Gastrocnemius medialis (tissue), 4 donors: ENCODE results near the gene SYCP2. TPM values are rescaled to one million over a fixed set of nuclear protein-coding genes. Genes with fewer than 3 reads are reported as not detected.

Source experiments
- ATAC-seq, 2 donors: fragments of 150-250 bp; one replicate each; pipeline ENCODE4 v1.9.1; 2016
- DNase-seq, 2 donors: peaks; one replicate each; pipeline ENCODE4 v3.0.0-alpha.2; 2019
- H3K27ac ChIP-seq, 4 donors: fragments of 200-600 bp; sonication (generic); 1 replicate in 1 of 4; 2 replicates in 3 of 4; pipeline ENCODE4 v1.5.1; 2016 to 2018; ENCODE audit warnings: mild to moderate bottlenecking in 2 of 4, moderate library complexity in 1 of 4
- H3K27me3 ChIP-seq, 3 donors: fragments of 200-600 bp; sonication (generic) in 2 of 3; 1 replicate in 1 of 3; 2 replicates in 2 of 3; pipeline versions ENCODE4 v1.5.1 to v1.6.0; 2016 to 2019; ENCODE audit warnings: mild to moderate bottlenecking in 1 of 3, moderate library complexity in 1 of 3
- H3K36me3 ChIP-seq, 2 donors: fragments of 200-600 bp; sonication (generic) in 1 of 2; one replicate each; pipeline ENCODE4 v1.5.1; 2017 to 2018
- H3K4me1 ChIP-seq, 2 donors: fragments of 200-600 bp; sonication (generic) in 1 of 2; one replicate each; pipeline ENCODE4 v1.5.1; 2016 to 2017; ENCODE audit warnings: mild to moderate bottlenecking in 2 of 2
- H3K4me3 ChIP-seq, 4 donors: fragments of 200-600 bp; sonication (generic) in 3 of 4; 1 replicate in 1 of 4; 2 replicates in 3 of 4; pipeline ENCODE4 v1.5.1; 2016 to 2019; ENCODE audit warnings: mild to moderate bottlenecking in 2 of 4
- H3K9me3 ChIP-seq, 3 donors: fragments of 200-600 bp; sonication (generic) in 2 of 3; 1 replicate in 1 of 3; 2 replicates in 2 of 3; pipeline ENCODE4 v1.5.1; 2016 to 2019
- POLR2A ChIP-seq, 2 donors: fragments of 450-650 bp; IDR thresholded peaks; one replicate each; pipeline ENCODE4 v1.6.1; 2017; ENCODE audit warnings: antibody characterized with exemption in 2 of 2, mild to moderate bottlenecking in 2 of 2, moderate library complexity in 2 of 2
- in situ Hi-C, 4 donors: fragments of 200-750 bp; cut with MboI; loops; one replicate each; pipeline versions ENCODE4 v1.15.0 to v1.8.0; 2017; ENCODE audit warnings: low sequenced_read_pairs in 4 of 4
- intact Hi-C: fragments of 100-400 bp; cut with DNase I; formaldehyde crosslinking; loops from one replicate; pipeline ENCODE4 v1.15.1; 2023; ENCODE audit warnings: low total_unique reads
- total RNA-seq, 4 donors: library from RNA; depleted of rRNA; stranded (reverse); fragments of >200 nt; gene quantifications; one replicate each; pipeline versions ENCODE4 v1.1.0 to v1.2.3, GENCODE V29; 2016
- TF ChIP-seq, protein P1 (sequence below), 5 experiments: fragments of 450-650 bp in 3 of 5; fragments of 200-600 bp in 2 of 5; sonication (generic) in 2 of 5; IDR thresholded peaks in 4 of 5; conservative IDR thresholded peaks in 1 of 5; 1 replicate in 4 of 5; 2 replicates in 1 of 5; pipeline ENCODE4 v1.5.1; 2016 to 2019; ENCODE audit warnings: antibody characterized with exemption in 5 of 5, mild to moderate bottlenecking in 3 of 5, moderate library complexity in 3 of 5

Gene SYCP2
- total RNA-seq, 4 donors from 2014 or later: 0.10 to 0.78 (median 0.39) TPM

DNA sequence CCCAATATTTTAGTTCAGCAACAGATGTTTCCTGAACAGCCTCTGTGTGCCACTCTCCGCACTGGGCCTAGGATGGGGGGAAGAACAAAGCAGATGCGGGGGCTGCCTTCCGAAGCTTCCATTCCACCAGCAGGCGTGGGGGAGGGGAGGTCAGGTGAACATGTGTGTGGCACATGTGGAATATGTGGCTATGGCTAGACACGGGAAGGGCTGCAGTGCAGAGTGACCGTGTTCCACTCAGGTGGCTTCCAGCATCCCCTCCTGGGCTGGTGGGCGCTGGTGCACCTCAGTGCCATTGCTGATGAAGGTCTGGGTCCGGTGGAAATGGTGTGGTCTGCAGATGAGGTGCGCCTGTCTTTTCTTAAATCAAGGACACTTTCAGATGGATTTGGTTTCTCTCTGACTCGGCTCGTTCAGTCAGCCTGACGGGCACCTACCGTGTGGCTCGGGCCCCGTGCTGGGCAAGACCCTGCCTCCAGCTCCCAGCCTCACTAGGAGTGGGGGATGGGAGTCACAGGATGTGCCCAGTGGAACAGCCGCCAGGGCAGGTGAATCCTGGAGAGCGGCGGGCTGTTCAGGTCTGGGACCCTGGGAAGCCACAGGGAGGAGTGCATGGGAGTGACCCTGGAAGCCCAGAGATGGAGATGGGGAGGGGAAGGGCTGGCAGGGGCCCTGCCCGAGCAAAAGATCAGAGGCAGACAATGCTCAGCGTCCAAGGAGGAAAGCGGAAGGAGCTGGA is 111.0 kb downstream of the SYCP2 start:
- in situ Hi-C loops: no loop called here
- no peak overlapping the region for H3K27ac ChIP-seq
- no peaks in the 10 kb centered on the region for H3K9me3 ChIP-seq
- intact Hi-C loops: no loop called here
- no peak for TF ChIP-seq POLR2A (IDR thresholded peaks at IDR 0.05)
- TF ChIP-seq, protein P1, sequence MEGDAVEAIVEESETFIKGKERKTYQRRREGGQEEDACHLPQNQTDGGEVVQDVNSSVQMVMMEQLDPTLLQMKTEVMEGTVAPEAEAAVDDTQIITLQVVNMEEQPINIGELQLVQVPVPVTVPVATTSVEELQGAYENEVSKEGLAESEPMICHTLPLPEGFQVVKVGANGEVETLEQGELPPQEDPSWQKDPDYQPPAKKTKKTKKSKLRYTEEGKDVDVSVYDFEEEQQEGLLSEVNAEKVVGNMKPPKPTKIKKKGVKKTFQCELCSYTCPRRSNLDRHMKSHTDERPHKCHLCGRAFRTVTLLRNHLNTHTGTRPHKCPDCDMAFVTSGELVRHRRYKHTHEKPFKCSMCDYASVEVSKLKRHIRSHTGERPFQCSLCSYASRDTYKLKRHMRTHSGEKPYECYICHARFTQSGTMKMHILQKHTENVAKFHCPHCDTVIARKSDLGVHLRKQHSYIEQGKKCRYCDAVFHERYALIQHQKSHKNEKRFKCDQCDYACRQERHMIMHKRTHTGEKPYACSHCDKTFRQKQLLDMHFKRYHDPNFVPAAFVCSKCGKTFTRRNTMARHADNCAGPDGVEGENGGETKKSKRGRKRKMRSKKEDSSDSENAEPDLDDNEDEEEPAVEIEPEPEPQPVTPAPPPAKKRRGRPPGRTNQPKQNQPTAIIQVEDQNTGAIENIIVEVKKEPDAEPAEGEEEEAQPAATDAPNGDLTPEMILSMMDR (IDR thresholded peaks at IDR 0.05 in 4 of 5, conservative IDR thresholded peaks at IDR 0.05 in 1 of 5): no peak
- H3K4me3 ChIP-seq: no peak overlapping the region
- H3K27me3 ChIP-seq: no peaks in the 10 kb centered on the region
- no peak for ATAC-seq
- H3K4me1 ChIP-seq: no peaks in the 10 kb centered on the region
- no peak for DNase-seq
- no peaks in the 10 kb centered on the region for H3K36me3 ChIP-seq

DNA sequence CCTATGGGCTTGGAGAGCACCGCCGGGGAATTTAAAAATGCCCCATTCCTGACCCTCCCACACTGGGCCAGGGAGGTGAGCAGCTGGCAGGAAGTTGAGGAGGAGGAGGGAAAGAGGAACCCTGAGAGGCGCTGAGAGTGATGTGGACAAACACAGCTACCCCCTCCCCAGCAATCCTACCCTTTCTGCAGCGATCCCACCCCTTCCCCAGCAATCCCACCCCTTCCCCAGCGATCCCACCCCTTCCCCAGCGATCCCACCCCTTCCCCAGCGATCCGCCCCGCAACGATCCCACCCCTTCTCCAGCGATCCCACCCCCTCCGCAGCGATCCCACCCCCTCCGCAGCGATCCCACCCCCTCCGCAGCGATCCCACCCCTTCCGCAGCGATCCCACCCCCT is 111.6 kb downstream of the SYCP2 start:
- intact Hi-C loops: no loop called here
- TF ChIP-seq, protein P1 (IDR thresholded peaks at IDR 0.05 in 4 of 5, conservative IDR thresholded peaks at IDR 0.05 in 1 of 5): no peak
- TF ChIP-seq POLR2A (IDR thresholded peaks at IDR 0.05): no peak
- Histone ChIP-seq H3K9me3 (no peaks in the 10 kb centered on the region), H3K27ac (no peak overlapping the region), H3K4me3 (no peak overlapping the region), H3K36me3 (no peaks in the 10 kb centered on the region), H3K4me1 (no peaks in the 10 kb centered on the region), H3K27me3 (no peaks in the 10 kb centered on the region)
- no peak for ATAC-seq
- DNase-seq: no peak
- in situ Hi-C loops: no loop called here

DNA sequence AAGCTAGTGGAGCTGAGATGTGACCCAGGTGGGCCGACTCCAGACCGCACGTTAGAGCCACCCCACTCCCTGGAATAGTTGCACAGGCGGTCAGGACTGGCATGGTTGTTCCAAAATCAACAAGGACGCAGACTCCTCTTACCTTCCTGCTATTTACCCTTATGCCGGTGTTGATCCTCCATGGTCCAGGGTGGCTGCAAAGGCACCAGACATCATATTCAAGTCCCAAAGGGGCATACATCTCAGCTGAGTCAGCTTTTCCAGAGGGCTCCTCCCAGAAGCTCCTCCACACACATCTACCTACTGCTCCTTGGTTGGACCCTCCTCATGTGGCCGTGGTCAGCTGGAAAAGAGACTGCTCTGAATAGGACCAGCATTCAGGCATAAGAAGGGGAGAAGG is 112.2 kb downstream of the SYCP2 start:
- Histone ChIP-seq H3K4me3 (no peak overlapping the region), H3K4me1 (no peaks in the 10 kb centered on the region), H3K36me3 (no peaks in the 10 kb centered on the region), H3K27me3 (no peaks in the 10 kb centered on the region), H3K27ac (no peak overlapping the region), H3K9me3 (no peaks in the 10 kb centered on the region)
- ATAC-seq: no peak
- TF ChIP-seq, protein P1 (IDR thresholded peaks at IDR 0.05 in 4 of 5, conservative IDR thresholded peaks at IDR 0.05 in 1 of 5): no peak
- TF ChIP-seq POLR2A (IDR thresholded peaks at IDR 0.05): no peak
- in situ Hi-C loops (no loop called here), intact Hi-C loops (no loop called here)
- DNase-seq: no peak

DNA sequence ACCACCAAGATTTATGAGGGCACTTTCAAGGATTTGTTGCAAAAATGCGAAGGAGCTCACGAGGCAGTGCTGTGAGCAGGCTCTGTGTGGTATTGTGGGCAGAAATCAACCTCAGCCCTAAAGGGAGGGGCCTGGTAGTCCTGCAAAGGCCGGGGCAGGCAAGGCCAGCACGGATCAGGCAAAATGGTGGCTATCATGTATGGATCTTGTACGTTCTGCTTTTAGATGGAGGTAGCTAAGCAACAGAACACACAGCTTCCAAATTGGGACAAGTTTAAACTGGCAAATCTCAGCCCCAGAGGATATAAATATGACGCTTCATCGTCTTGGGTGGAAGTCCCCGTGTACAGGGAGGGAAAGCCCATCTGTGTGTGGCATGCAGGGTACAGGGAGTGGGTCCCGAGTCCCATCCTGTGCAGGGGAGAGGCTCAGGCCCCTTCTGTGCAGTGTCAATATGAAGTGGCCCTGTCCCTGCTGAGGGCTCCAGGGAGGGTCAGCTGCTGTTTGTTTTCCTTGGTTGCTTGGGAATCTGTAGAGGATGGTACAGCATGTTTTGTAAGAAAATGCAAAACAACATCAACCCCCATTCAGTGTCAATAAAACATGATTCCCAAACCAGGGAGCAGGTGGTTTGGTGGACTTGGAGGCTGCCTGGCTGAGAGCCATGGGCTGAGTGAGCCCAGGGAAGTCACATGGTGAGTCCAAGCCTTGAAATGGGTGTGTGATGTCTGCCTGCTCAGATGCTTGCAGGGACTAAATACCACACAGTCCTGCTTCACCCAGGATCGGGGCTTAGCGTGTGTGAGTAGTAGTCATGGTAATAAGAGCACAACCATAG is 113.0 kb downstream of the SYCP2 start:
- H3K27me3 ChIP-seq: no peaks in the 10 kb centered on the region
- no peaks in the 10 kb centered on the region for H3K4me1 ChIP-seq
- H3K27ac ChIP-seq: peak overlapping the region in 1 of 4 donors; percentile 28
- no peak overlapping the region for H3K4me3 ChIP-seq
- peak; percentile 57 to 61 for DNase-seq
- ATAC-seq: peak; percentile 62 to 79
- in situ Hi-C loops (no loop called here), intact Hi-C loops (no loop called here)
- TF ChIP-seq POLR2A (IDR thresholded peaks at IDR 0.05): peak in 1 of 2 donors; percentile 4
- TF ChIP-seq, protein P1 (IDR thresholded peaks at IDR 0.05 in 4 of 5, conservative IDR thresholded peaks at IDR 0.05 in 1 of 5): no peak
- H3K9me3 ChIP-seq: no peaks in the 10 kb centered on the region
- H3K36me3 ChIP-seq: no peaks in the 10 kb centered on the region
